A549 (cell line): ENCODE measurements around the gene MKNK1. TPM values are rescaled to one million over a fixed set of nuclear protein-coding genes. Genes with fewer than 3 reads are reported as not detected.

Experiments
- ATAC-seq, 2 experiments: fragments of 200-7000 bp in 1 of 2; fragments of >200 bp in 1 of 2; cut with Nextera tagmentation in 1 of 2; cut with Tn5 transposase in 1 of 2; 3 replicates each; pipeline versions ENCODE4 v1.8.0 to v1.9.1; 2018 to 2020; ENCODE audit warnings: mild to moderate bottlenecking in 1 of 2, moderate library complexity in 1 of 2
- CTCF ChIA-PET: fragments of 300-600 bp; sonication (Branson Sonifier 250); formaldehyde crosslinking; extraction: SDS; loops from one replicate; lab custom pipeline; 2021; ENCODE audit warnings: antibody characterized with exemption, inconsistent platforms; lab: Yijun Ruan, JAX
- POLR2A ChIA-PET: fragments of 350-600 bp; formaldehyde crosslinking; extraction: SDS; loops from one replicate; lab custom pipeline; 2021; ENCODE audit warnings: antibody characterized with exemption, inconsistent platforms; lab: Yijun Ruan, JAX
- DNase-seq, 2 experiments: peaks; one replicate each; pipeline versions ENCODE4 v3.0.0 to v3.0.0-alpha.2; 2011 to 2016; ENCODE audit warnings: low read depth in 1 of 2, low spot score in 1 of 2
- FAIRE-seq: peaks from 2 replicates; lab custom pipeline; 2011; peaks lifted over from hg19 to GRCh38; lab: Jason Lieb, UNC
- H3K27ac ChIP-seq, 2 experiments: fragments of >200 bp; sonication (Bioruptor Twin); formaldehyde crosslinking; 3 replicates each; pipeline ENCODE4 v1.5.1; 2016 to 2017
- H3K4me1 ChIP-seq: fragments of >200 bp; sonication (Bioruptor Twin); formaldehyde crosslinking; 3 replicates; pipeline ENCODE4 v1.6.1; 2016
- H3K4me2 ChIP-seq: fragments of >200 bp; sonication (Bioruptor Twin); formaldehyde crosslinking; 3 replicates; pipeline ENCODE4 v1.6.1; 2016
- H3K4me3 ChIP-seq: fragments of >200 bp; sonication (Bioruptor Twin); formaldehyde crosslinking; 3 replicates; pipeline ENCODE4 v1.5.1; 2016
- H3K9me3 ChIP-seq: fragments of >200 bp; sonication (Bioruptor Twin); formaldehyde crosslinking; 3 replicates; pipeline ENCODE4 v1.6.1; 2016
- ATOH8 ChIP-seq: fragments of 250-450 bp; sonication (Bioruptor Pico); IDR thresholded peaks from 2 replicates; pipeline ENCODE4 v1.5.0; 2020; ENCODE audit warnings: low read depth, mild to moderate bottlenecking, moderate library complexity
- BCL3 ChIP-seq: fragments of >200 bp; sonication (Bioruptor Twin); formaldehyde crosslinking; IDR thresholded peaks from 3 replicates; pipeline ENCODE4 v1.6.1; 2016
- CEBPB ChIP-seq, 2 experiments: fragments of >200 bp in 1 of 2; sonication (Bioruptor Twin) in 1 of 2; formaldehyde crosslinking in 1 of 2; IDR thresholded peaks; 2 replicates each; pipeline ENCODE4 v1.6.1; 2012 to 2016
- CTCF ChIP-seq: fragments of >200 bp; sonication (Bioruptor Twin); formaldehyde crosslinking; IDR thresholded peaks from 3 replicates; pipeline ENCODE4 v1.5.1; 2016
- E2F6 ChIP-seq: IDR thresholded peaks from 2 replicates; pipeline ENCODE4 v1.6.1; 2012; ENCODE audit warnings: low read depth, borderline replicate concordance
- ELK1 ChIP-seq: fragments of 150-350 bp; IDR thresholded peaks from 2 replicates; pipeline ENCODE4 v1.6.1; 2014; ENCODE audit warnings: low read depth, mild to moderate bottlenecking, low read length
- FOSB ChIP-seq: fragments of 250-450 bp; sonication (Bioruptor Pico); IDR thresholded peaks from 2 replicates; pipeline ENCODE4 v1.5.0; 2020; ENCODE audit warnings: mild to moderate bottlenecking, moderate library complexity
- FOSL2 ChIP-seq, 2 experiments: fragments of 450-650 bp in 1 of 2; fragments of >200 bp in 1 of 2; sonication (Bioruptor Twin) in 1 of 2; formaldehyde crosslinking; IDR thresholded peaks; 2 replicates each; pipeline versions ENCODE4 v1.5.0 to v1.6.1; 2016 to 2020; ENCODE audit warnings: mild to moderate bottlenecking in 1 of 2, moderate library complexity in 1 of 2
- GATA3 ChIP-seq: IDR thresholded peaks from 2 replicates; pipeline ENCODE4 v1.6.1; 2012; ENCODE audit warnings: borderline replicate concordance
- HOXA7 ChIP-seq: fragments of 250-450 bp; sonication (Bioruptor Pico); IDR thresholded peaks from 2 replicates; pipeline ENCODE4 v1.5.0; 2020; ENCODE audit warnings: mild to moderate bottlenecking, moderate library complexity
- MAFK ChIP-seq: fragments of 450-650 bp; IDR thresholded peaks from 2 replicates; pipeline ENCODE4 v1.6.1; 2014; ENCODE audit not compliant: partially characterized antibody
- MYC ChIP-seq: IDR thresholded peaks from 2 replicates; pipeline ENCODE4 v1.6.1; 2012; ENCODE audit warnings: mild to moderate bottlenecking, inconsistent platforms, low read length, improper control_type of control experiment, borderline replicate concordance
- POLR2A ChIP-seq: IDR thresholded peaks from 2 replicates; pipeline ENCODE4 v1.6.1; 2012; ENCODE audit warnings: mild to moderate bottlenecking, low read length
- RCOR1 ChIP-seq: fragments of 150-350 bp; IDR thresholded peaks from 2 replicates; pipeline ENCODE4 v1.6.1; 2014; ENCODE audit warnings: antibody characterized with exemption, low read length, low read depth
- RNF2 ChIP-seq: fragments of 200-600 bp; sonication (generic); IDR thresholded peaks from 2 replicates; pipeline ENCODE4 v1.6.1; 2016; ENCODE audit warnings: low read depth, mild to moderate bottlenecking, antibody characterized with exemption, moderate library complexity, borderline replicate concordance
- SMC3 ChIP-seq: fragments of >200 bp; sonication (Bioruptor Twin); formaldehyde crosslinking; IDR thresholded peaks from 3 replicates; pipeline ENCODE4 v1.6.1; 2018; ENCODE audit warnings: inconsistent platforms
- TFCP2L1 ChIP-seq: fragments of 250-450 bp; sonication (Bioruptor Pico); IDR thresholded peaks from 2 replicates; pipeline ENCODE4 v1.5.0; 2021; ENCODE audit warnings: mild to moderate bottlenecking
- USF2 ChIP-seq: fragments of 450-650 bp; IDR thresholded peaks from 2 replicates; pipeline ENCODE4 v1.6.1; 2014; ENCODE audit warnings: antibody characterized with exemption
- ZFP36 ChIP-seq: fragments of 450-650 bp; IDR thresholded peaks from 2 replicates; pipeline ENCODE4 v1.6.1; 2014; ENCODE audit warnings: borderline replicate concordance; ENCODE audit not compliant: partially characterized antibody
- WGBS: methylation state at CpG from one replicate; pipeline ENCODE4 v1.1.6; 2017; ENCODE audit errors: missing lambda C conversion rate; 5-methylcytosine and 5-hydroxymethylcytosine counted together
- polyA plus RNA-seq, 4 experiments: library from polyadenylated mRNA; depleted of rRNA in 3 of 4; stranded (reverse); fragments of >200 nt; fragmentation: RNase III in 1 of 4; extraction: RNeasy Plus Mini Kit Qiagen cat#74134 plus additional on column Dnase treatment in 1 of 4; gene quantifications; 2 replicates in 3 of 4; 3 replicates in 1 of 4; pipeline ENCODE4 v1.2.3, GENCODE V29; 2011 to 2017

MKNK1 gene
- polyA plus RNA-seq, 2 of the 4 experiments (the other 2 are of a cell fraction), result 20.8 to 28.4 TPM

GRCh38 chr1:46642115-46642680 is 38.1 kb upstream of the MKNK1 start:
- H3K4me2 ChIP-seq, result peak overlapping the region; percentile 67; the same call in 2 of the 3 replicates
- TF ChIP-seq FOSB (CRISPR knock-in tag), result no peak
- no peak for TF ChIP-seq MYC
- TF ChIP-seq SMC3, result no peak
- no peak for TF ChIP-seq RNF2
- no peak for TF ChIP-seq E2F6
- no peak for ATAC-seq
- ChIA-PET POLR2A (no interaction called here), CTCF (interaction anchor here (0.9 to 1.5 kb wide), 2 partner anchors 11 to 83 kb away, joined by 3 read pairs; no protein-coding TSS in a partner anchor)
- peak overlapping the region in 1 of 2 experiments; percentile 53; a peak in 1 of 6 replicates for H3K27ac ChIP-seq
- H3K4me3 ChIP-seq, result no peak overlapping the region
- DNase-seq, result no peak
- H3K4me1 ChIP-seq, result peaks cover 38% of the 10 kb centered on the region
- no peak for FAIRE-seq
- H3K9me3 ChIP-seq, result no peaks in the 10 kb centered on the region

GRCh38 chr1:46639547-46639946 is 35.5 kb upstream of the MKNK1 start:
- DNase-seq (no peak), FAIRE-seq (no peak), ATAC-seq (no peak)
- Histone ChIP-seq H3K4me3 (no peak overlapping the region), H3K9me3 (no peaks in the 10 kb centered on the region), H3K4me2 (peak overlapping the region; percentile 53; the same call in 2 of the 3 replicates), H3K4me1 (peaks cover 38% of the 10 kb centered on the region), H3K27ac (0 out of 6 replicates have a peak overlapping the region, but pooled peaks of 1 of the 2 experiments have one; percentile 36)
- 81% methylated on average over 1 of the region's 1 CpG for WGBS
- ChIA-PET POLR2A (no interaction called here), CTCF (interaction anchor here (0.8 to 1.1 kb wide), 2 partner anchors 8 to 16 kb away, joined by 3 read pairs; no protein-coding TSS in a partner anchor)
- TF ChIP-seq MAFK, result no peak
- TF ChIP-seq USF2, result no peak
- TF ChIP-seq BCL3, result no peak
- TF ChIP-seq HOXA7, result no peak
- no peak for TF ChIP-seq FOSL2 (IDR thresholded peaks at IDR 0.05)
- TF ChIP-seq FOSL2 (CRISPR knock-in tag; IDR thresholded peaks at IDR 0.05), result no peak
- TF ChIP-seq CEBPB (IDR thresholded peaks at IDR 0.05), result no peak
- no peak for TF ChIP-seq GATA3
- TF ChIP-seq TFCP2L1 (CRISPR knock-in tag), result no peak
- TF ChIP-seq CTCF, result no peak
- TF ChIP-seq ATOH8, result no peak
- no peak for TF ChIP-seq RCOR1
- TF ChIP-seq FOSB (CRISPR knock-in tag), result no peak
- TF ChIP-seq POLR2A, result no peak
- no peak for TF ChIP-seq ZFP36
- no peak for TF ChIP-seq ELK1
